Neutrophil (primary cell): ENCODE results near the gene ATOH8.

Experiments
- H3K27ac ChIP-seq: fragments of 200-600 bp; sonication (generic); 2 replicates; pipeline ENCODE4 v1.5.1; 2016; ENCODE audit warnings: mild to moderate bottlenecking, moderate library complexity
- H3K27me3 ChIP-seq: fragments of 200-600 bp; sonication (generic); 2 replicates; pipeline ENCODE4 v1.6.0; 2016; ENCODE audit warnings: mild to moderate bottlenecking
- H3K36me3 ChIP-seq: fragments of 200-600 bp; sonication (generic); 2 replicates; pipeline ENCODE4 v1.5.1; 2017
- H3K4me1 ChIP-seq, 2 experiments: fragments of 200-600 bp in 1 of 2; sonication (generic) in 1 of 2; 1 replicate in 1 of 2; 2 replicates in 1 of 2; pipeline versions ENCODE4 v1.5.1 to v1.6.1; 2013 to 2016; ENCODE audit warnings: low read depth in 1 of 2, low read length in 1 of 2, mild to moderate bottlenecking in 1 of 2, moderate library complexity in 1 of 2; ENCODE audit not compliant: control insufficient read depth in 1 of 2, insufficient read depth in 1 of 2
- H3K4me3 ChIP-seq, 2 experiments: fragments of 200-600 bp in 1 of 2; sonication (generic) in 1 of 2; 1 replicate in 1 of 2; 2 replicates in 1 of 2; pipeline ENCODE4 v1.5.1; 2013 to 2016; ENCODE audit warnings: low read depth in 1 of 2, low read length in 1 of 2, mild to moderate bottlenecking in 1 of 2, moderate library complexity in 1 of 2
- H3K9me3 ChIP-seq: fragments of 200-600 bp; sonication (generic); 2 replicates; pipeline ENCODE4 v1.5.1; 2016
- TF ChIP-seq, protein P1 (sequence below): fragments of 200-600 bp; sonication (generic); IDR thresholded peaks from 2 replicates; pipeline ENCODE4 v1.5.1; 2016; ENCODE audit warnings: antibody characterized with exemption

The ATOH8 gene

GRCh38 chr2:85785871-85786270 lies 32.1 kb downstream of the ATOH8 start:
- Histone ChIP-seq H3K36me3 (no peaks in the 10 kb centered on the region), H3K27me3 (peaks cover 18% of the 10 kb centered on the region), H3K27ac (no peak overlapping the region), H3K4me1 (peaks cover 21 to 40% of the 10 kb centered on the region in 2 experiments), H3K9me3 (no peaks in the 10 kb centered on the region), H3K4me3 (no peak overlapping the region)
- TF ChIP-seq, protein P1, sequence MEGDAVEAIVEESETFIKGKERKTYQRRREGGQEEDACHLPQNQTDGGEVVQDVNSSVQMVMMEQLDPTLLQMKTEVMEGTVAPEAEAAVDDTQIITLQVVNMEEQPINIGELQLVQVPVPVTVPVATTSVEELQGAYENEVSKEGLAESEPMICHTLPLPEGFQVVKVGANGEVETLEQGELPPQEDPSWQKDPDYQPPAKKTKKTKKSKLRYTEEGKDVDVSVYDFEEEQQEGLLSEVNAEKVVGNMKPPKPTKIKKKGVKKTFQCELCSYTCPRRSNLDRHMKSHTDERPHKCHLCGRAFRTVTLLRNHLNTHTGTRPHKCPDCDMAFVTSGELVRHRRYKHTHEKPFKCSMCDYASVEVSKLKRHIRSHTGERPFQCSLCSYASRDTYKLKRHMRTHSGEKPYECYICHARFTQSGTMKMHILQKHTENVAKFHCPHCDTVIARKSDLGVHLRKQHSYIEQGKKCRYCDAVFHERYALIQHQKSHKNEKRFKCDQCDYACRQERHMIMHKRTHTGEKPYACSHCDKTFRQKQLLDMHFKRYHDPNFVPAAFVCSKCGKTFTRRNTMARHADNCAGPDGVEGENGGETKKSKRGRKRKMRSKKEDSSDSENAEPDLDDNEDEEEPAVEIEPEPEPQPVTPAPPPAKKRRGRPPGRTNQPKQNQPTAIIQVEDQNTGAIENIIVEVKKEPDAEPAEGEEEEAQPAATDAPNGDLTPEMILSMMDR = no peak

DNA sequence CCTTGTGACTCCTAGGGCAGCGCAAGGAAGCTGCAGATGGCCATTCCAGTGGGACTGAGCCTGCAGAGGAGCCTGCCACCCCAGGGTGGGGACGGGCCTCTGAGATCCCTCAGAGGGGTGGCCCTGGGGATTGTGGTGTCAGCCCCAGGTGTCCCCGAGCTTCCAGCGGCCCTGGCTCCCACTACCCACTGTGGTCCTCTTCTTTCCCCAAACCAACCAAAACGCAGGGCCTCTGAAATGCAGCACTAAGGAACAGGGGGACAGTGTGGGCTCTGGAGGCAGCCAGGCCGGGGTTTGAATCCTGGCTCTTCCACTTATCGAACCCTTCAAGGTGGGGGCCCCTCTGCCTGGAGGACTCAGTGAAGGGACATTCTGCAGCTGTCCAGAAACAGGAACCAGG lies 32.7 kb downstream of the ATOH8 start:
- TF ChIP-seq, protein P1 = no peak
- H3K9me3 ChIP-seq = no peaks in the 10 kb centered on the region
- no peaks in the 10 kb centered on the region for H3K36me3 ChIP-seq
- H3K4me1 ChIP-seq = peaks cover 26 to 44% of the 10 kb centered on the region in 2 experiments
- no peak overlapping the region for H3K4me3 ChIP-seq
- peaks cover 18% of the 10 kb centered on the region for H3K27me3 ChIP-seq
- H3K27ac ChIP-seq = no peak overlapping the region

DNA sequence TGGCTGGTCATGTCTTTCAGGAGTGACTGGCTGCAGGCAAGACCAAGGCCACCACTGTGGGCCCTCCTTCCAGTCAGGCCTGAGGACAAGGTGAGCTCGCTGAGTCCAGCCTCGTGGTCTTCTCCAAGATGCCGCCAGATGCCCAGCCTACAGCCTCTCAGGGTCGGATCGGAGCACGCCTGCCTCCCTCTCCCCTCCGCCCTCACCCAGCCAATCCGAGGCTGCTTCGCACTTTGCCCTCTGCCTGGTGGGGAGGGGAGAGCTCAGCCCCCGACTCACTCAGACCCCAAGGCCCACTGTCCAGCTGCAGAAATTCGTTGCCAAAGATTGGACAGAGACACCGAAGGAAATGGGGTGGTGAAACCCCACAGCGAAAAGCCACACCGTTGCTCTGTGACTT lies 33.1 kb downstream of the ATOH8 start:
- Histone ChIP-seq H3K9me3 (no peaks in the 10 kb centered on the region), H3K27ac (no peak overlapping the region), H3K36me3 (no peaks in the 10 kb centered on the region), H3K27me3 (peaks cover 18% of the 10 kb centered on the region), H3K4me1 (peaks cover 26 to 44% of the 10 kb centered on the region in 2 experiments), H3K4me3 (no peak overlapping the region)
- TF ChIP-seq, protein P1 = no peak

- Histone ChIP-seq H3K9me3 (no peaks in the 10 kb centered on the region), H3K4me1 (peaks cover 26 to 44% of the 10 kb centered on the region in 2 experiments), H3K27me3 (peaks cover 18% of the 10 kb centered on the region), H3K36me3 (no peaks in the 10 kb centered on the region), H3K4me3 (no peak overlapping the region), H3K27ac (no peak overlapping the region)
- TF ChIP-seq, protein P1 = no peak
Observed at GRCh38 chr2:85787282-85787980, 33.6 kb downstream of the ATOH8 start.

DNA sequence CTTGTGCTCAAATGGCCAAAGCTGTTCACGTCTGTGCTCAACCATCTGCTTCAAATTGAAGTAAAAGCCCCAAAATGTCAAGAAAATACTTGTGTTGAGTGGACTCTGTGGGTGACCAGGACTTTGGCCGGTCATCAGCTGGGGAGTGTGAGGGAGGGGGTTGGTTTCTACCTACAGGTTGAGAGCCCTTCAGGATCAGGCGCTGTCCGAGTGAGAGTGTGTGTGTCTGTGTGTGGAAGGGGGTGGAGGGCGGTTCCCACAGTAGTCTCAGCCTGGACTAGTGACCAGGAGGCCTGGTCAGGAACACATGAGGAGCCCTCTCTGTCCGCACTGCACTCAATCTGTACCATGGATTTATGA lies 34.2 kb downstream of the ATOH8 start:
- Histone ChIP-seq H3K9me3 (no peaks in the 10 kb centered on the region), H3K36me3 (no peaks in the 10 kb centered on the region), H3K4me3 (no peak overlapping the region), H3K27ac (no peak overlapping the region), H3K4me1 (peaks cover 26 to 44% of the 10 kb centered on the region in 2 experiments), H3K27me3 (peaks cover 18% of the 10 kb centered on the region)
- TF ChIP-seq, protein P1 = no peak
